Measurements from ENCODE around the gene SLC35F1.

GRCh38 chr6:118280210-118280609 lies 373.1 kb downstream of the SLC35F1 start:
- TF ChIP-seq, protein P1, sequence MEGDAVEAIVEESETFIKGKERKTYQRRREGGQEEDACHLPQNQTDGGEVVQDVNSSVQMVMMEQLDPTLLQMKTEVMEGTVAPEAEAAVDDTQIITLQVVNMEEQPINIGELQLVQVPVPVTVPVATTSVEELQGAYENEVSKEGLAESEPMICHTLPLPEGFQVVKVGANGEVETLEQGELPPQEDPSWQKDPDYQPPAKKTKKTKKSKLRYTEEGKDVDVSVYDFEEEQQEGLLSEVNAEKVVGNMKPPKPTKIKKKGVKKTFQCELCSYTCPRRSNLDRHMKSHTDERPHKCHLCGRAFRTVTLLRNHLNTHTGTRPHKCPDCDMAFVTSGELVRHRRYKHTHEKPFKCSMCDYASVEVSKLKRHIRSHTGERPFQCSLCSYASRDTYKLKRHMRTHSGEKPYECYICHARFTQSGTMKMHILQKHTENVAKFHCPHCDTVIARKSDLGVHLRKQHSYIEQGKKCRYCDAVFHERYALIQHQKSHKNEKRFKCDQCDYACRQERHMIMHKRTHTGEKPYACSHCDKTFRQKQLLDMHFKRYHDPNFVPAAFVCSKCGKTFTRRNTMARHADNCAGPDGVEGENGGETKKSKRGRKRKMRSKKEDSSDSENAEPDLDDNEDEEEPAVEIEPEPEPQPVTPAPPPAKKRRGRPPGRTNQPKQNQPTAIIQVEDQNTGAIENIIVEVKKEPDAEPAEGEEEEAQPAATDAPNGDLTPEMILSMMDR (IDR thresholded peaks at IDR 0.05; ENCODE audit: poor library complexity) = no peak
- TF ChIP-seq EZH2 (IDR thresholded peaks at IDR 0.05; ENCODE audit: borderline replicate concordance) (no peak), EZH2phosphoT487 (IDR thresholded peaks at IDR 0.05; ENCODE audit: low read depth, severe bottlenecking, unreplicated experiment) (no peak)

Measured in hepatocyte (in vitro differentiated cells).